D721Med (cell line): ENCODE results near the gene KRTAP10-9.

ENCODE experiments used
- DNase-seq: peaks from one replicate; pipeline ENCODE4 v3.0.0; 2011; ENCODE audit warnings: low spot score; ENCODE audit not compliant: insufficient read length
- FAIRE-seq: peaks from 2 replicates; lab custom pipeline; 2011; peaks lifted over from hg19 to GRCh38; lab: Jason Lieb, UNC
- CTCF ChIP-seq: IDR thresholded peaks from 2 replicates; pipeline ENCODE4 v1.5.1; 2012; ENCODE audit warnings: mild to moderate bottlenecking, control low read depth; ENCODE audit not compliant: insufficient read depth; ENCODE audit errors: missing control alignments

KRTAP10-9 gene

GRCh38 chr21:44592446-44593311 is 34.2 kb upstream of the KRTAP10-9 start, which contains the start of gene KRTAP10-6:
Gene KRTAP10-6, minus strand, starts transcription at chr21:44592505. Its CDS starts 21 bp downstream, at chr21:44592484.
- TF ChIP-seq CTCF, result no peak
- DNase-seq (no peak), FAIRE-seq (no peak)

- no peak for FAIRE-seq
- DNase-seq, result no peak
- no peak for TF ChIP-seq CTCF
Observed at GRCh38 chr21:44593598-44594405, 33.1 kb upstream of the KRTAP10-9 start.

DNA sequence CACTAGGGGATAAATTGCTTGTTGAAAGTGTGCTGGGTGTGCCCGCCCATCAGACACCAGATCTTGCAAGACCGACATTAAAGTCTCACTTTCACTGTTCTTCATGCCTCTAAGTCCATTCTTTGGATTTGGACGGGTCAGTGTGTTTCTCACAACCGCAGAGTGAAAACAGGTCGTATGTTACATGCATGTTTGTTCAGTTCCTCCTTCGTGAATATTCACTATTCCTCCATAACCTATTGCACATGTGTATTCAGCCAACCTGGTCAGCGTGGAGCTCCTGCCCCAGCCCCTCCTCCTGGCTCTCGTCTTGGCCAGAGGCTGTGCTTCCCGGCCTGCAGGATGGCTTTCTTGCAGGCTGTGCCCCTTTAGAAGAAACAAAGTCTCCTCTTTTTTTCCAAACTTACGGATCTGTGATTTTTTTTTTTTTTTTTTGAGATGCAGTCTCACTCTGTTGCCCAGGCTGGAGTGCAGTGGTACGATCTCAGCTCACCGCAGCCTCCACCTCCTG is 32.4 kb upstream of the KRTAP10-9 start:
- DNase-seq (no peak), FAIRE-seq (no peak)
- TF ChIP-seq CTCF, result no peak

DNA sequence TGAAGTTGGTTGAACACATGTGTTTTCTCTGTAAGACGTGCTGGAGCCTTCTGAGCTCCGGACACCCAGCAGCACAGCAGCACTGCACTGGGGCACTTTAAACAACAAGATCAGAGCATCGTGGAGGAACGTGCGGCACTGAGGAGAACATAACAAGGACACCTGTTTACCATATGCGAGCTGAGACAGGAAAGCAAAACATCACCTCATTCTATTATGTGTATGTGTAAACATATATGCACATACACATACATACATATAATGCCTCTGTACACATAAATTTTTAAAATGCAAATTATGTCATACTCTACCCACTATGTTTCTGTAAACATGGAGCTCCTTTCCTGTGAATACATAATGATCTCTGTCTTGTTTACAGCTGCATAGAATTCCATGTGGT is 31.4 kb upstream of the KRTAP10-9 start:
- FAIRE-seq, result no peak
- TF ChIP-seq CTCF, result no peak
- no peak for DNase-seq

DNA sequence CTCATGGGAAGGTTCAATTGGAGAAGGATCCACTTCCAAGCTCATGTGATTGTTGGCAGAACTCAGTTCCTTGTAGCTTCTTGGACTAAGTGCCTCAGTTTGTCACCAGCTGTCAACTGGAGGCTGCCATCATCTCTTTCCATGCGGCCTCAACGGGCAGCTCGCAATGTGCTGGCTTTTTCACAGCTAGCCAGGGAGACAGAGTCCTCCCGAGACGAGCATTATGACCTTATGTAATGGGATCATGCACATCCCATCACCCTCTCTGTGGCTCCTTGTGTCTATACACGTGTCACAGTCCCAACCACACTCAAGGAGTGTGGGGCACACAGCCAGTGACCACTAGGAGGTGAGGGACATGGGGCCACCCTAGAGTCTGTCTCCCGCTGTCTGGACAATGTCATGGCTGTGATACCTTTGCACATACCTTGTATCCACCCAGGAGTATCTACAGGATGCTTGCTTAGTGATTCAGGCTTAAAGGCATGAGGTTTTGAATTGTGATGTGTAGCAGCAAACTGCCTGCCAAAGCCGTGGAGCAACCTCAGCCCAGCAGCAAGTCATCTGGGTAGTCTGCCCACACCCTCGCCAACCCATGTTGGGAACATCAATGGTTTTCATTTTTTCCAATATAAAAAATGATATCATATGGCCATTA is 30.7 kb upstream of the KRTAP10-9 start:
- no peak for FAIRE-seq
- no peak for DNase-seq
- TF ChIP-seq CTCF, result no peak

DNA sequence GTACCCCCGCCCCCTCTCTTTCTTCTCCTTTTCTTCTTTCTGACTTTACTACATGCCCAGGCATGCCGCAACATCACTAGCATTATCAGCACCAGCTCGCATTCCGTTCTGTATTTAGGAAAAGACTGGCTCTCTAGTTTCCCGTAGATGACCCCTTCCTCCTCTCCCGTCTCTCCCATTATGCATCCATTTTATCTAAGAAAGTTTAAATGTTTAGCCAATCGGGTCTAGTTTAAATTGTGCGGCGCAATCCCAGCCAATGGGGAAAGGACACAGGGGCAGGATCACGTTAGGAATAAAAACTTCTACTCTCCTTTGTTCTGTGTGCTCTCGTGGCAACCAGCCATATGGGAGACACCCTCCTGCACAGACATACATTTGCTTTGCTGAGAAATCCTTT is 28.8 kb upstream of the KRTAP10-9 start:
- DNase-seq (no peak), FAIRE-seq (no peak)
- no peak for TF ChIP-seq CTCF
